OCI-LY1 (cell line): ENCODE data around the gene COQ6.

Experiments used
- H2AFZ ChIP-seq: fragments of 200-600 bp; sonication (generic), shearing (Covaris generic); 2 replicates; pipeline ENCODE4 v1.6.0; 2014; ENCODE audit warnings: antibody characterized with exemption, mild to moderate bottlenecking, low read length
- H3F3A ChIP-seq: fragments of 200-600 bp; sonication (generic), shearing (Covaris generic); 2 replicates; pipeline ENCODE4 v1.6.0; 2014; ENCODE audit warnings: mild to moderate bottlenecking, antibody characterized with exemption, low read length, moderate library complexity; ENCODE audit not compliant: insufficient read depth
- H3K27ac ChIP-seq: fragments of 200-600 bp; sonication (generic); 2 replicates; pipeline ENCODE4 v1.5.1; 2014; ENCODE audit warnings: low read length, mixed run types, mild to moderate bottlenecking, low read depth; ENCODE audit not compliant: poor library complexity, severe bottlenecking
- H3K27me3 ChIP-seq: fragments of 200-600 bp; sonication (generic); 2 replicates; pipeline ENCODE4 v1.6.0; 2014; ENCODE audit warnings: antibody characterized with exemption, mild to moderate bottlenecking, low read length, moderate library complexity; ENCODE audit not compliant: insufficient read depth
- H3K36me3 ChIP-seq: fragments of 200-600 bp; sonication (generic); 2 replicates; pipeline ENCODE4 v1.6.1; 2014; ENCODE audit warnings: mild to moderate bottlenecking, antibody characterized with exemption, low read length, moderate library complexity, mixed read lengths; ENCODE audit not compliant: insufficient read depth
- H3K4me1 ChIP-seq: fragments of 200-600 bp; sonication (generic); 2 replicates; pipeline ENCODE4 v1.5.1; 2014; ENCODE audit warnings: mild to moderate bottlenecking, low read length, moderate library complexity; ENCODE audit not compliant: insufficient read depth, severe bottlenecking
- H3K4me2 ChIP-seq: fragments of 200-600 bp; sonication (generic), shearing (Covaris generic); 2 replicates; pipeline ENCODE4 v1.6.1; 2014; ENCODE audit warnings: low read length
- H3K4me3 ChIP-seq: fragments of 200-600 bp; sonication (generic); 2 replicates; pipeline ENCODE4 v1.5.1; 2014; ENCODE audit warnings: low read length, low read depth, mild to moderate bottlenecking, mixed read lengths; ENCODE audit not compliant: poor library complexity, severe bottlenecking
- H3K79me2 ChIP-seq: fragments of 200-600 bp; shearing (Covaris generic); 2 replicates; pipeline ENCODE4 v1.6.1; 2016; ENCODE audit warnings: mixed run types, low read length, mixed read lengths; ENCODE audit not compliant: insufficient read depth
- H3K9ac ChIP-seq: fragments of 200-600 bp; sonication (generic), shearing (Covaris generic); 2 replicates; pipeline ENCODE4 v1.6.1; 2014; ENCODE audit warnings: mild to moderate bottlenecking, low read length, mixed read lengths
- H3K9me2 ChIP-seq: fragments of 200-600 bp; sonication (generic), shearing (Covaris generic); 2 replicates; pipeline ENCODE4 v1.6.1; 2014; ENCODE audit warnings: low read depth, mild to moderate bottlenecking, low read length, mixed read lengths
- H3K9me3 ChIP-seq: fragments of 200-600 bp; shearing (Covaris generic); 2 replicates; pipeline ENCODE4 v1.6.1; 2014; ENCODE audit warnings: low read length, mixed read lengths
- H4K20me1 ChIP-seq: fragments of 200-600 bp; sonication (generic), shearing (Covaris generic); 2 replicates; pipeline ENCODE4 v1.6.0; 2016; ENCODE audit warnings: mild to moderate bottlenecking, low read length; ENCODE audit not compliant: insufficient read depth
- EZH2 ChIP-seq: fragments of 200-600 bp; sonication (generic), shearing (Covaris generic); IDR thresholded peaks from 2 replicates; pipeline ENCODE4 v1.8.0; 2017; ENCODE audit warnings: borderline replicate concordance, mixed run types, mild to moderate bottlenecking, antibody characterized with exemption, low read length, moderate library complexity, mixed read lengths
- TF ChIP-seq, protein P1 (sequence below): fragments of 200-600 bp; sonication (generic), shearing (Covaris generic); IDR thresholded peaks from 2 replicates; pipeline ENCODE4 v1.5.1; 2017; ENCODE audit warnings: mild to moderate bottlenecking, antibody characterized with exemption, low read length, moderate library complexity, mixed read lengths

Gene COQ6

DNA sequence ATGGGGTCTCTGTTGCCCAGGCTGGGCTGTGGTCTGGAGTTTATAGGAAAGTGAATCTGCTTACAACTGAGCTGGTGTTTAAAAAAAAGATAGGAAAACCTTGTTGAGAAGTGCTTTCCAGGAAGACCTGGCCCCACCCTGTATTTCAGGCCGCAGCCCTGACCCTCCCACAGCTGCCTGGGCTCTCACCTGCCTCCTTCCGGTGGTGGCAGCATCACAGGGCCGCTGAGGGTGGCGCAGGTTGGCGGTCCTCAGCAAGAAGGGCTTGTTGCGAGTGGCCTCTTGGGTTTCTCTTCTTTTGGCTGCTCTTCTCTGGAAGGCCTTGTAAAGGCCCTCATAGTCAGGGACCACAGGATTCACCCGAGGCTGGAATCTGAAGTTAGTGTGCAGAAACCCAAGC, 7.9 kb upstream of the COQ6 start:
- no peaks in the 10 kb centered on the region for H3K36me3 ChIP-seq
- no peak overlapping the region for H3K27ac ChIP-seq
- no peak overlapping the region for H3K9ac ChIP-seq
- no peaks in the 10 kb centered on the region for H3F3A ChIP-seq
- no peak overlapping the region for H3K4me3 ChIP-seq
- no peaks in the 10 kb centered on the region for H3K9me2 ChIP-seq
- no peaks in the 10 kb centered on the region for H3K9me3 ChIP-seq
- no peaks in the 10 kb centered on the region for H3K79me2 ChIP-seq
- H3K27me3 ChIP-seq, result no peaks in the 10 kb centered on the region
- H3K4me1 ChIP-seq, result no peaks in the 10 kb centered on the region
- H4K20me1 ChIP-seq, result no peaks in the 10 kb centered on the region
- H2AFZ ChIP-seq, result no peak overlapping the region
- no peak overlapping the region for H3K4me2 ChIP-seq
- TF ChIP-seq, protein P1, sequence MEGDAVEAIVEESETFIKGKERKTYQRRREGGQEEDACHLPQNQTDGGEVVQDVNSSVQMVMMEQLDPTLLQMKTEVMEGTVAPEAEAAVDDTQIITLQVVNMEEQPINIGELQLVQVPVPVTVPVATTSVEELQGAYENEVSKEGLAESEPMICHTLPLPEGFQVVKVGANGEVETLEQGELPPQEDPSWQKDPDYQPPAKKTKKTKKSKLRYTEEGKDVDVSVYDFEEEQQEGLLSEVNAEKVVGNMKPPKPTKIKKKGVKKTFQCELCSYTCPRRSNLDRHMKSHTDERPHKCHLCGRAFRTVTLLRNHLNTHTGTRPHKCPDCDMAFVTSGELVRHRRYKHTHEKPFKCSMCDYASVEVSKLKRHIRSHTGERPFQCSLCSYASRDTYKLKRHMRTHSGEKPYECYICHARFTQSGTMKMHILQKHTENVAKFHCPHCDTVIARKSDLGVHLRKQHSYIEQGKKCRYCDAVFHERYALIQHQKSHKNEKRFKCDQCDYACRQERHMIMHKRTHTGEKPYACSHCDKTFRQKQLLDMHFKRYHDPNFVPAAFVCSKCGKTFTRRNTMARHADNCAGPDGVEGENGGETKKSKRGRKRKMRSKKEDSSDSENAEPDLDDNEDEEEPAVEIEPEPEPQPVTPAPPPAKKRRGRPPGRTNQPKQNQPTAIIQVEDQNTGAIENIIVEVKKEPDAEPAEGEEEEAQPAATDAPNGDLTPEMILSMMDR, result no peak
- TF ChIP-seq EZH2, result no peak

DNA sequence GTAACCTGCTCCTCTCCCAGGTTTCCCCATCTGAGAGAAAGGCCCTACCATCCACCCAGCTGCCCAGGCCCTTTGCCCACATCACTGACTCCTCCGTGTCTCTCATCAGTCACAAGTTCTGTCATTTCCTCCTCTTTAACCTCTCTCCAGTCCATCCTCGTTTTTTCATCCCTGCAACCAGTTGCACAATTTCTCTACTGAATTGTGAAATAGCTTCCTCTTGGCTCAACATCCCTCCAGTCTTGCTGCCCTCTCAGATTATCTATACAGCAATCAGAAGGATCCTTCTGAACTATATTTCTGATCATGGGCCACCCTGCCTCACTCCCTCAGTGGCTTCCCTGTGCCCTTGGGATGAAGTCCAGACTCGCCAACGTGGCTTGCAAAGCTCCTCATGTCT, 7.0 kb upstream of the COQ6 start:
- Histone ChIP-seq H3K4me2 (no peak overlapping the region), H3K27me3 (no peaks in the 10 kb centered on the region), H3K36me3 (no peaks in the 10 kb centered on the region), H3K4me3 (no peak overlapping the region), H3K9me3 (no peaks in the 10 kb centered on the region), H3F3A (no peaks in the 10 kb centered on the region), H4K20me1 (no peaks in the 10 kb centered on the region), H3K9ac (no peak overlapping the region), H3K9me2 (no peaks in the 10 kb centered on the region), H3K79me2 (no peaks in the 10 kb centered on the region), H3K4me1 (no peaks in the 10 kb centered on the region), H2AFZ (no peak overlapping the region), H3K27ac (no peak overlapping the region)
- no peak for TF ChIP-seq EZH2
- TF ChIP-seq, protein P1, result no peak

DNA sequence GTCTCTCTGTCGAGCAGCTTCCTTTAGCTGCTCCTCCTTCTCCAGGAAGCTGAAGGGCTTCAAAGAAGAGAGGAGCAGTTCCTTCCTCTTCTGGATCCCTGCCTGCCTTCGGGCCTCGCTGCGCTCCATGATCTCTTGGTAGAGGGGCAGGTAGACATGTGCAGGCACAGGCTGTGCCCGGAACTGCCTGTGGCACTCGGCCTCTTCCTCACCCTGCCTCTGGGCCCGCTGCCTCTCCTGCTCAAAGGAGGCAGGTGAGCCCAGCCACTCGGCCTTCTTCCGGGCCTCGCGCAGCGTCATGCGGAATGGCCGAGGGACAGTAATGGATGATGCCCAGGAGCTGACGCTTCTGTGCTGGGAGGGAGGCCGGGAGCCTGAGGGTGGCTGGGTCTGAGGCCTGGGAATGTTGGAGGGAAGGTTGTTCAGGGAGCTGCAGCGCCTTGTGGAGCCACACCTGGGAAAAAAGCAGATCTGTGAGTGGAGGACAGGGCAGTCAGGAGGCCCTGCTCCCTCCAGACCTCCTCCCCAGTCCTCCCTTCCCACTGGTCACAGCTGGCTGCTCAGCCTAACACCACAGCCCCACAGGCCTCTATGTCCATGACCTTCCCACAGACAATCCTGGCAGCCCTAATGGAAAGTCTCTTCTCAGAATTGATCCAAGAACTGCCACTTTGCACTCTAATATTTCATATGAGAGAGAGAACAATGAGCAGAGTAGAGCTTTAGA, 5.5 kb upstream of the COQ6 start:
- no peaks in the 10 kb centered on the region for H4K20me1 ChIP-seq
- TF ChIP-seq EZH2, result no peak
- TF ChIP-seq, protein P1, result no peak
- H3K36me3 ChIP-seq, result no peaks in the 10 kb centered on the region
- no peak overlapping the region for H3K4me2 ChIP-seq
- H3K4me3 ChIP-seq, result no peak overlapping the region
- H2AFZ ChIP-seq, result no peak overlapping the region
- no peak overlapping the region for H3K27ac ChIP-seq
- H3K9me3 ChIP-seq, result no peaks in the 10 kb centered on the region
- H3K27me3 ChIP-seq, result no peaks in the 10 kb centered on the region
- no peaks in the 10 kb centered on the region for H3F3A ChIP-seq
- H3K79me2 ChIP-seq, result no peaks in the 10 kb centered on the region
- no peak overlapping the region for H3K9ac ChIP-seq
- no peaks in the 10 kb centered on the region for H3K4me1 ChIP-seq
- no peaks in the 10 kb centered on the region for H3K9me2 ChIP-seq
